Natural killer cell (primary cell): ENCODE data around the gene HMSD. TPM values are rescaled to one million over a fixed set of nuclear protein-coding genes. Genes with fewer than 3 reads are reported as not detected.

Source experiments
- ATAC-seq, 3 donors: fragments of 150-1000 bp in 2 of 3; fragments of 200-7000 bp in 1 of 3; cut with Tn5 transposase; 1 replicate in 1 of 3; 2 replicates in 2 of 3; pipeline ENCODE4 v1.10.0; 2021; ENCODE audit warnings: mild to moderate bottlenecking in 2 of 3, moderate library complexity in 2 of 3
- DNase-seq, 2 donors: peaks; one replicate each; pipeline versions ENCODE4 v3.0.0 to v3.0.0-alpha.2; 2013 to 2021; ENCODE audit warnings: mixed read lengths in 1 of 2
- H3K27ac ChIP-seq: one replicate; pipeline ENCODE4 v1.5.1; 2013; ENCODE audit warnings: mild to moderate bottlenecking, low read length
- H3K27me3 ChIP-seq: one replicate; pipeline ENCODE4 v1.6.1; 2013; ENCODE audit warnings: low read length; ENCODE audit not compliant: control insufficient read depth, insufficient read depth
- H3K36me3 ChIP-seq: one replicate; pipeline ENCODE4 v1.6.1; 2013; ENCODE audit warnings: low read length; ENCODE audit not compliant: control insufficient read depth, insufficient read depth
- H3K4me1 ChIP-seq: one replicate; pipeline ENCODE4 v1.6.1; 2013; ENCODE audit warnings: low read length; ENCODE audit not compliant: control insufficient read depth, insufficient read depth
- H3K4me3 ChIP-seq: one replicate; pipeline ENCODE4 v1.5.1; 2013; ENCODE audit warnings: low read length
- H3K9me3 ChIP-seq: one replicate; pipeline ENCODE4 v1.6.1; 2013; ENCODE audit warnings: low read length; ENCODE audit not compliant: control insufficient read depth, insufficient read depth
- H3K27ac Mint-ChIP-seq, 2 donors: one replicate each; pipeline ENCODE4 v1.8.0; 2022; ENCODE audit warnings: mild to moderate bottlenecking in 2 of 2, mixed read lengths in 2 of 2, moderate library complexity in 1 of 2
- H3K27me3 Mint-ChIP-seq, 2 donors: one replicate each; pipeline ENCODE4 v1.8.0; 2022; ENCODE audit warnings: low read depth in 2 of 2, mixed read lengths in 2 of 2
- H3K36me3 Mint-ChIP-seq: one replicate; pipeline ENCODE4 v1.8.0; 2022; ENCODE audit warnings: mixed read lengths
- H3K4me1 Mint-ChIP-seq, 2 donors: one replicate each; pipeline ENCODE4 v1.8.0; 2022; ENCODE audit warnings: mixed read lengths in 2 of 2
- H3K4me3 Mint-ChIP-seq: one replicate; pipeline ENCODE4 v1.8.0; 2022; ENCODE audit warnings: mild to moderate bottlenecking, moderate library complexity, mixed read lengths
- H3K9me3 Mint-ChIP-seq, 2 donors: one replicate each; pipeline ENCODE4 v1.8.0; 2022; ENCODE audit warnings: mixed read lengths in 2 of 2
- CTCF ChIP-seq: fragments of 200-600 bp; IDR thresholded peaks from one replicate; pipeline ENCODE4 v1.8.0; 2022; ENCODE audit warnings: antibody characterized with exemption
- WGBS: methylation state at CpG from one replicate; pipeline ENCODE4 v1.1.7; 2013; ENCODE audit warnings: missing lambda C conversion rate; ENCODE audit not compliant: insufficient coverage; 5-methylcytosine and 5-hydroxymethylcytosine counted together
- intact Hi-C: fragments of 100-400 bp; cut with micrococcal nuclease; formaldehyde crosslinking; loops from one replicate; pipeline ENCODE4 v1.14.2; 2022
- total RNA-seq, 4 donors: library from RNA; stranded (reverse); fragments of 120-200 nt in 1 of 4; gene quantifications; one replicate each; pipeline versions ENCODE4 v1.2.3 to v1.2.4, GENCODE V29; 2013 to 2022

The HMSD gene
- total RNA-seq, 3 donors from 2014 or later (not counting 1 experiment from before 2014, with no cell fraction given): not detected

DNA sequence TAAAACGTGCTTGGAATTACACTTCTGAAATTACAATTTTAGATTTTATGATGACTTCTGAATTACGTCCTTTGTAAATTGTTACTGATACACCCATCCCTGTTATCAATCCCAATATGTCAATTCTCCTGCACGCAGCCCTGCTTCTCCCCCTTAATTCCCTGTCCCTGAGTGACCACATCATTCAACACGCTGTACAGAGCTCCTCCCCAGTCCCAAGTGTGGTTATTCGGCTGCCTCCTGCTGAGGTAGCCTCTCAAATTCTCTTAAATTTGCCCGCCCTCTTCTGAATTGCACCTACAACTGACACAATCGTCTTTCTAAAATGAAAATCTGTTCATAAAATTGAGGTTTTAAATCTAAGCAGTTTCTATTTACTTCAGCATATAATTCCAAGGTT lies 30.9 kb downstream of the HMSD start:
- 90% methylated on average over 6 of the region's 7 CpGs for WGBS
- Mint-ChIP-seq H3K27ac (no peak overlapping the region), H3K9me3 (no peaks in the 10 kb centered on the region), H3K4me3 (no peak overlapping the region), H3K36me3 (no peaks in the 10 kb centered on the region), H3K4me1 (peaks cover 12% of the 10 kb centered on the region in 2 donors), H3K27me3 (no peaks in the 10 kb centered on the region)
- no peak for TF ChIP-seq CTCF
- no peaks in the 10 kb centered on the region for H3K9me3 ChIP-seq
- H3K4me1 ChIP-seq: peaks cover 3% of the 10 kb centered on the region
- H3K27ac ChIP-seq: no peak overlapping the region
- H3K4me3 ChIP-seq: no peak overlapping the region
- H3K27me3 ChIP-seq: no peaks in the 10 kb centered on the region
- ATAC-seq (no peak), DNase-seq (no peak)
- H3K36me3 ChIP-seq: peaks cover 28% of the 10 kb centered on the region
- intact Hi-C loops: no loop called here

- peaks cover 3% of the 10 kb centered on the region for H3K4me1 ChIP-seq
- H3K27ac Mint-ChIP-seq: no peak overlapping the region
- no peaks in the 10 kb centered on the region for H3K27me3 ChIP-seq
- ATAC-seq (no peak), DNase-seq (no peak)
- intact Hi-C loops: no loop called here
- H3K9me3 ChIP-seq: no peaks in the 10 kb centered on the region
- H3K4me1 Mint-ChIP-seq: peaks cover 8 to 17% of the 10 kb centered on the region in 2 donors
- no peak overlapping the region for H3K4me3 ChIP-seq
- H3K9me3 Mint-ChIP-seq: no peaks in the 10 kb centered on the region
- no peaks in the 10 kb centered on the region for H3K27me3 Mint-ChIP-seq
- H3K36me3 ChIP-seq: peaks cover 35% of the 10 kb centered on the region
- no peak overlapping the region for H3K27ac ChIP-seq
- no peak for TF ChIP-seq CTCF
- WGBS: 87% methylated on average over 4 of the region's 6 CpGs
- H3K4me3 Mint-ChIP-seq: no peak overlapping the region
- no peaks in the 10 kb centered on the region for H3K36me3 Mint-ChIP-seq
These were observed 31.9 kb downstream of the HMSD start for GRCh38 chr18:63980896-63981460.

GRCh38 chr18:63981719-63982118 lies 32.6 kb downstream of the HMSD start:
- intact Hi-C loops: no loop called here
- ATAC-seq (no peak), DNase-seq (no peak)
- H3K9me3 ChIP-seq: no peaks in the 10 kb centered on the region
- Mint-ChIP-seq H3K4me3 (no peak overlapping the region), H3K36me3 (no peaks in the 10 kb centered on the region), H3K4me1 (peaks cover 8 to 17% of the 10 kb centered on the region in 2 donors), H3K9me3 (no peaks in the 10 kb centered on the region), H3K27ac (no peak overlapping the region), H3K27me3 (no peaks in the 10 kb centered on the region)
- 69% methylated on average over 2 of the region's 2 CpGs for WGBS
- H3K4me3 ChIP-seq: no peak overlapping the region
- H3K27me3 ChIP-seq: no peaks in the 10 kb centered on the region
- peaks cover 37% of the 10 kb centered on the region for H3K36me3 ChIP-seq
- no peak overlapping the region for H3K27ac ChIP-seq
- no peak for TF ChIP-seq CTCF
- peaks cover 3% of the 10 kb centered on the region for H3K4me1 ChIP-seq

- ATAC-seq (no peak), DNase-seq (no peak)
- 100% methylated on average over 3 of the region's 3 CpGs for WGBS
- Mint-ChIP-seq H3K27ac (no peak overlapping the region), H3K4me3 (no peak overlapping the region), H3K27me3 (no peaks in the 10 kb centered on the region), H3K4me1 (peaks cover 8 to 17% of the 10 kb centered on the region in 2 donors), H3K9me3 (no peaks in the 10 kb centered on the region), H3K36me3 (no peaks in the 10 kb centered on the region)
- no peak overlapping the region for H3K4me3 ChIP-seq
- TF ChIP-seq CTCF: no peak
- no peak overlapping the region for H3K27ac ChIP-seq
- intact Hi-C loops: no loop called here
- H3K9me3 ChIP-seq: no peaks in the 10 kb centered on the region
- H3K27me3 ChIP-seq: no peaks in the 10 kb centered on the region
- H3K36me3 ChIP-seq: peaks cover 43% of the 10 kb centered on the region
- peaks cover 3% of the 10 kb centered on the region for H3K4me1 ChIP-seq
These were observed 33.3 kb downstream of the HMSD start for GRCh38 chr18:63982361-63982760.
